HepG2 (cell line): ENCODE results near the gene FAM3B.

Experiments
- CERS6 ChIP-seq: sonication (generic); formaldehyde crosslinking; IDR thresholded peaks from 2 replicates; pipeline ENCODE4 v1.5.0; 2020; ENCODE audit warnings: missing genetic modification reagents
- MAX ChIP-seq: IDR thresholded peaks from 2 replicates; pipeline ENCODE4 v1.6.1; 2012; ENCODE audit warnings: inconsistent platforms
- SIN3A ChIP-seq: IDR thresholded peaks from 2 replicates; pipeline ENCODE4 v1.6.1; 2011; ENCODE audit warnings: low read depth, mild to moderate bottlenecking, control low read depth, low read length, borderline replicate concordance
- THAP7 ChIP-seq: sonication (generic); formaldehyde crosslinking; IDR thresholded peaks from 2 replicates; pipeline ENCODE4 v1.8.1; 2023; ENCODE audit warnings: mild to moderate bottlenecking, missing genetic modification reagents
- ZBTB21 ChIP-seq: sonication (generic); formaldehyde crosslinking; IDR thresholded peaks from 2 replicates; pipeline ENCODE4 v1.4.0; 2020; ENCODE audit warnings: missing genetic modification reagents
- ZNF558 ChIP-seq: sonication (generic); formaldehyde crosslinking; IDR thresholded peaks from 2 replicates; pipeline ENCODE4 v1.9.0; 2022; ENCODE audit warnings: mild to moderate bottlenecking, missing genetic modification reagents, borderline replicate concordance
- ZNF563 ChIP-seq: sonication (generic); formaldehyde crosslinking; IDR thresholded peaks from 2 replicates; pipeline ENCODE4 v1.8.0; 2022; ENCODE audit warnings: mild to moderate bottlenecking, moderate library complexity, missing genetic modification reagents
- TF ChIP-seq, protein P1 (sequence below): sonication (generic); formaldehyde crosslinking; IDR thresholded peaks from 2 replicates; pipeline ENCODE4 v1.8.1; 2022; ENCODE audit warnings: mild to moderate bottlenecking, missing genetic modification reagents

DNA sequence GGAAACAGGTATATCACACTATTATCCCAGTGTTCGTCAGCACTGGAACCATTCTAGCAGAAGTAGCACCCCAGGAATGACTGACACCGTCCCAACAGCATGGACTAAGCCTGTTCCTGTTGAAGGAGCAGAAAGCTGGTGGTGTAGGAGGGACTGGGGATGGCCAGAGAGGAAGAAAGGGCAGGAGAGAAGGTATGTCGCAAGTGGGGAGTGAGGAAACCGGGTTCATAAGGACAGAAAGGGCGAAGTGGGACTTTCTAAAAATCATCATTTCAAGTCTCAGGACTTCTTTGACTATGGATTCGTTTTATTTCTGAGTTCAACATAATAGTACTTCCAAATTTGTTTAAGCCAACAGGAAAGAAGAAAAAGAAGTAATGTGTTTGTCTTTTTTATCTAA is 89.7 kb downstream of the FAM3B start:
- TF ChIP-seq CERS6 (CRISPR knock-in tag) (no peak), SIN3A (no peak), ZNF558 (CRISPR knock-in tag) (no peak), ZBTB21 (no peak), ZNF563 (CRISPR knock-in tag) (no peak), MAX (no peak), THAP7 (CRISPR knock-in tag) (no peak)
- TF ChIP-seq, protein P1, sequence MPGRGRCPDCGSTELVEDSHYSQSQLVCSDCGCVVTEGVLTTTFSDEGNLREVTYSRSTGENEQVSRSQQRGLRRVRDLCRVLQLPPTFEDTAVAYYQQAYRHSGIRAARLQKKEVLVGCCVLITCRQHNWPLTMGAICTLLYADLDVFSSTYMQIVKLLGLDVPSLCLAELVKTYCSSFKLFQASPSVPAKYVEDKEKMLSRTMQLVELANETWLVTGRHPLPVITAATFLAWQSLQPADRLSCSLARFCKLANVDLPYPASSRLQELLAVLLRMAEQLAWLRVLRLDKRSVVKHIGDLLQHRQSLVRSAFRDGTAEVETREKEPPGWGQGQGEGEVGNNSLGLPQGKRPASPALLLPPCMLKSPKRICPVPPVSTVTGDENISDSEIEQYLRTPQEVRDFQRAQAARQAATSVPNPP (CRISPR knock-in tag): no peak
